Prostate gland (tissue), 2 donors: ENCODE results near the gene AFDN. TPM values are rescaled to one million over a fixed set of nuclear protein-coding genes. Genes with fewer than 3 reads are reported as not detected.

Experiments
- DNase-seq: peaks from one replicate; pipeline ENCODE4 v3.0.0-alpha.2; 2019; ENCODE audit warnings: low spot score
- H3K27ac ChIP-seq, 2 donors: fragments of 200-600 bp; sonication (generic); 2 replicates each; pipeline ENCODE4 v1.5.1; 2017 to 2019
- H3K27me3 ChIP-seq: fragments of 200-600 bp; sonication (generic); replicated peaks from 2 replicates; pipeline ENCODE4 v1.5.1; 2019; ENCODE audit not compliant: insufficient read depth
- H3K36me3 ChIP-seq, 2 donors: fragments of 200-600 bp; sonication (generic); 1 replicate in 1 of 2; 2 replicates in 1 of 2; pipeline versions ENCODE4 v1.5.1 to v1.8.1; 2017 to 2019
- H3K4me1 ChIP-seq: fragments of 200-600 bp; sonication (generic); replicated peaks from 2 replicates; pipeline ENCODE4 v1.5.1; 2019
- H3K4me3 ChIP-seq, 2 donors: fragments of 200-600 bp; sonication (generic); 2 replicates each; pipeline ENCODE4 v1.5.1; 2017 to 2019
- H3K9me3 ChIP-seq: fragments of 200-600 bp; sonication (generic); 2 replicates; pipeline ENCODE4 v1.5.1; 2017
- CTCF ChIP-seq, 4 experiments: fragments of 200-600 bp in 2 of 4; fragments of 450-650 bp in 2 of 4; sonication (generic) in 2 of 4; IDR thresholded peaks; 1 replicate in 3 of 4; 2 replicates in 1 of 4; pipeline ENCODE4 v1.5.1; 2016 to 2019; ENCODE audit warnings: antibody characterized with exemption in 4 of 4, mild to moderate bottlenecking in 2 of 4, moderate library complexity in 2 of 4
- POLR2A ChIP-seq: fragments of 450-650 bp; IDR thresholded peaks from one replicate; pipeline ENCODE4 v1.6.1; 2016; ENCODE audit warnings: antibody characterized with exemption, mild to moderate bottlenecking
- POLR2AphosphoS5 ChIP-seq: sonication (generic); formaldehyde crosslinking; IDR thresholded peaks from one replicate; pipeline ENCODE4 v1.6.1; 2017; ENCODE audit warnings: antibody characterized with exemption
- WGBS: methylation state at CpG from one replicate; pipeline ENCODE4 v1.1.5; 2018; 5-methylcytosine and 5-hydroxymethylcytosine counted together
- intact Hi-C: fragments of 100-400 bp; cut with DNase I; formaldehyde crosslinking; loops from one replicate; pipeline ENCODE4 v1.14.2; 2022
- total RNA-seq, 2 donors: library from RNA; depleted of rRNA; stranded (reverse); fragments of >200 nt; gene quantifications; one replicate each; pipeline ENCODE4 v1.1.0, GENCODE V29; 2016

Gene AFDN
- total RNA-seq, 2 donors from 2014 or later = 171 to 204 TPM

GRCh38 chr6:167979436-167980139 lies 152.9 kb downstream of the AFDN start:
- Histone ChIP-seq H3K9me3 (no peaks in the 10 kb centered on the region), H3K36me3 (no peaks in the 10 kb centered on the region), H3K27me3 (no peaks in the 10 kb centered on the region), H3K4me1 (peaks cover 4% of the 10 kb centered on the region), H3K4me3 (no peak overlapping the region), H3K27ac (no peak overlapping the region)
- TF ChIP-seq POLR2A (no peak), CTCF (IDR thresholded peaks at IDR 0.05) (no peak), POLR2AphosphoS5 (no peak)
- intact Hi-C loops = no loop called here
- 82% methylated on average over 12 of the region's 12 CpGs for WGBS
- no peak for DNase-seq

DNA sequence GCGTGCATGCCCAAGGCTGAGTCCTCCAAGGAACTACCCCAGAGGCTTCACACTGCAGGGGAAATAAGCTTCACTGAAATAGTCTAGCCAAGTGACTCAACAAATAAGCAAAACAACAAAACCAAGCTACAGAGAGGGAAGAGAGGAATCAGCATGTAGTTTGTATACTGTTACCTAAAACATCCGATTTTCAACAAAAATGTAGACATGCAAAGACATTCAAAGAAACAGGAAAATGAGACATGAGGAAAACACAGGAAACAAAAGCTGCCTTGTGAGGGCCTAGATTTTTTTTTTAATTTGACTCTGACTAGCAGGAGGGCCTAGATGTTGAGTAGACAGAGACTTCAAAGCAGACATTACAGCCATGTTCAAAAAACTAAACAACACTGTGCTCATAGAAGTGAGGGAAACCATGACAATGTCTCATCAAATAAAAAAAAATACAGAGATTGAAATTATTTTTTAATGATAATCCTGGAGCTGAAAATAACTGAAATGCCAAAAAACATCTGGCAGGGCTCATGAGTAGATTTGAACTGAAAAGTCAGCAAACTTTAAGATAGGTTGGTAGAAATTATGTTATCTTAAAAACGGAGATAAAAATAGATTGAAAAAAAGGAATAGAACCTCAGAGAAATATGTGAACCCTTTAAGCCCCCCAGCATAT lies 154.3 kb downstream of the AFDN start:
- Histone ChIP-seq H3K36me3 (no peaks in the 10 kb centered on the region), H3K4me3 (no peak overlapping the region), H3K27me3 (no peaks in the 10 kb centered on the region), H3K9me3 (no peaks in the 10 kb centered on the region), H3K27ac (no peak overlapping the region), H3K4me1 (no peaks in the 10 kb centered on the region)
- TF ChIP-seq POLR2A (no peak), POLR2AphosphoS5 (no peak), CTCF (IDR thresholded peaks at IDR 0.05) (no peak)
- no peak for DNase-seq
- intact Hi-C loops = no loop called here
- 73% methylated on average over 3 of the region's 3 CpGs for WGBS

- intact Hi-C loops = no loop called here
- no peak for DNase-seq
- 81% methylated on average over 7 of the region's 7 CpGs for WGBS
- Histone ChIP-seq H3K4me1 (no peaks in the 10 kb centered on the region), H3K27me3 (no peaks in the 10 kb centered on the region), H3K36me3 (no peaks in the 10 kb centered on the region), H3K27ac (no peak overlapping the region), H3K9me3 (no peaks in the 10 kb centered on the region), H3K4me3 (no peak overlapping the region)
- TF ChIP-seq POLR2A = no peak
- no peak for TF ChIP-seq CTCF (IDR thresholded peaks at IDR 0.05)
- no peak for TF ChIP-seq POLR2AphosphoS5
Observed at GRCh38 chr6:167981916-167982462, 155.3 kb downstream of the AFDN start.

- DNase-seq = no peak
- Histone ChIP-seq H3K4me3 (no peak overlapping the region), H3K4me1 (no peaks in the 10 kb centered on the region), H3K27ac (no peak overlapping the region), H3K27me3 (no peaks in the 10 kb centered on the region), H3K9me3 (no peaks in the 10 kb centered on the region), H3K36me3 (no peaks in the 10 kb centered on the region)
- intact Hi-C loops = no loop called here
- no peak for TF ChIP-seq CTCF (IDR thresholded peaks at IDR 0.05)
- TF ChIP-seq POLR2A = no peak
- TF ChIP-seq POLR2AphosphoS5 = no peak
- 92% methylated on average over 11 of the region's 11 CpGs for WGBS
Observed at GRCh38 chr6:167984144-167984719, 157.5 kb downstream of the AFDN start.
